Measurements from ENCODE around the gene ZSCAN12. TPM values are rescaled to one million over a fixed set of nuclear protein-coding genes. Genes with fewer than 3 reads are reported as not detected.

ZSCAN12 gene
- total and polyA plus RNA-seq, 11 donors = 0.99 to 4.0 (median 2.7) TPM

- H3K27ac ChIP-seq = peak overlapping the region in 11 of 12 donors; percentile 78 to 91 (median 89)
These were observed 42.9 kb downstream of the ZSCAN12 start for GRCh38 chr6:28356666-28357020.

DNA sequence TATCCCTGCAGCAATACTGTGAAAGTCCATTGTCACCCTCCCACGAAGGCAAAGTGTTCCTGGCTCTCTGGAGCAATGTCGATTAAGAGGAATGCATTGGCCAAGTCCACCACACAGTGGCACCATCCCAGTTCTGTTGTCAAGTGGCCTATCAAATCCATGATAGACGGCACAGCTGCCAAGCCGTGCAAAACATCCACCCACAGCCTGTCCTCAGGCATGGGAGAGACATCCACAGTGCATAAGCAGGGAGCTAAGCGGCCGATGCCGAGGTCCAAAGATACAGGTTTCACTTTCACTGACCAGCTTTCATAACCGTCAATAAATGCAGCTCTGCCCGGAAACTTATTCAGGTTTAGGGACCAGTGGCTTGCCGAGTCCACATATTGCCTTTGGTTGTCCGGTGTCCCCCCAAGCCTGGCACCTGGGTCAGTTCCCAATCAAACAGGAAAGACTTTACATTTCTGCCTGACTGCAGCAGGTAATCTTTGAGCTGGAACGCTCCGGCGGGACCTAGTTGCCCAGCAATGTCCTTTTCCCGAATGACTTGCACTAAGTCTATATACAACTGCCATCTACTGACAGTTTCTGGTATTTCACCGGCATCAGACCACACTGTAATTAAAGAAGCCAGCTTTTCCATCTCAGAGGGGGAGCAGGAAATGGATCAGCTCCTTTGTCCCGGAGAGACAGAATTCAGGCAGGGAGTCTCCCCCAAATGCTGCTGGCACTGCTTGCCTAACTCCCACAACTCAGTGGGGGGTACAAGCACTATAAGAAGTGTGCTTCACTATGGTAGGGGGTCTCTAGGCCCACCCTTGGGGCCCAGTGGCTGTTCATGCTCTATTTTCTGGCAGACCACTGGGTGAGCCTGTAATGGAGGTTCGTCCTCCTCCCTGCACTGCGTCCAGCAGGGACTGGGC, 43.5 kb downstream of the ZSCAN12 start:
- intact Hi-C loops (cut with DNase I) = loop anchor here in 9 of 10 donors (2.0 to 10.0 kb wide), 12 partner anchors 74 to 1171 kb away; partner anchors contain the start of genes ZKSCAN4 (in 3 of the 9), ZSCAN26 (in 3 of the 9), NKAPL (in 2 of the 9) and ZKSCAN8 (in 2 of the 9)
- DNase-seq = peak; percentile 67 to 84 (median 80)
- Histone ChIP-seq H3K4me3 (peak overlapping the region; percentile 20 to 86 (median 67)), H3K9me3 (no peaks in the 10 kb centered on the region), H3K36me3 (peaks cover 0 to 16% (median 10%) of the 10 kb centered on the region in 9 donors), H3K4me1 (peaks cover 3 to 42% (median 29%) of the 10 kb centered on the region in 12 donors), H3K27ac (peak overlapping the region; percentile 72 to 91 (median 89)), H3K27me3 (no peaks in the 10 kb centered on the region)
- ATAC-seq = peak; percentile 86 to 90 (median 89)
- TF ChIP-seq, protein P1, sequence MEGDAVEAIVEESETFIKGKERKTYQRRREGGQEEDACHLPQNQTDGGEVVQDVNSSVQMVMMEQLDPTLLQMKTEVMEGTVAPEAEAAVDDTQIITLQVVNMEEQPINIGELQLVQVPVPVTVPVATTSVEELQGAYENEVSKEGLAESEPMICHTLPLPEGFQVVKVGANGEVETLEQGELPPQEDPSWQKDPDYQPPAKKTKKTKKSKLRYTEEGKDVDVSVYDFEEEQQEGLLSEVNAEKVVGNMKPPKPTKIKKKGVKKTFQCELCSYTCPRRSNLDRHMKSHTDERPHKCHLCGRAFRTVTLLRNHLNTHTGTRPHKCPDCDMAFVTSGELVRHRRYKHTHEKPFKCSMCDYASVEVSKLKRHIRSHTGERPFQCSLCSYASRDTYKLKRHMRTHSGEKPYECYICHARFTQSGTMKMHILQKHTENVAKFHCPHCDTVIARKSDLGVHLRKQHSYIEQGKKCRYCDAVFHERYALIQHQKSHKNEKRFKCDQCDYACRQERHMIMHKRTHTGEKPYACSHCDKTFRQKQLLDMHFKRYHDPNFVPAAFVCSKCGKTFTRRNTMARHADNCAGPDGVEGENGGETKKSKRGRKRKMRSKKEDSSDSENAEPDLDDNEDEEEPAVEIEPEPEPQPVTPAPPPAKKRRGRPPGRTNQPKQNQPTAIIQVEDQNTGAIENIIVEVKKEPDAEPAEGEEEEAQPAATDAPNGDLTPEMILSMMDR (IDR thresholded peaks at IDR 0.05) = peak; percentile 71 to 91 (median 80)
- no peak for TF ChIP-seq POLR2A (IDR thresholded peaks at IDR 0.05)
- WGBS, 4 donors = 0 to 4% (median 2%) methylated on average over 16 to 19 of the region's 19 CpGs

More at GRCh38 chr6:28356666-28357020, 42.9 kb downstream of the ZSCAN12 start:
- peaks cover 0 to 22% (median 11%) of the 10 kb centered on the region in 9 donors for H3K36me3 ChIP-seq
- ATAC-seq (peak in 1 of 4 donors; percentile 19), DNase-seq (peak in 1 of 5 donors; percentile 59)
- WGBS, 4 donors = 59 to 75% (median 68%) methylated on average over 7 of the region's 7 CpGs
- no peaks in the 10 kb centered on the region for H3K9me3 ChIP-seq
- TF ChIP-seq, protein P1 (IDR thresholded peaks at IDR 0.05) = no peak
- TF ChIP-seq POLR2A (IDR thresholded peaks at IDR 0.05) = no peak
- H3K4me3 ChIP-seq = peak overlapping the region in 7 of 12 donors; percentile 44 to 86 (median 66)
- H3K27me3 ChIP-seq = no peaks in the 10 kb centered on the region
- intact Hi-C loops (cut with DNase I) = loop anchor here in 9 of 10 donors (2.0 to 10.0 kb wide), 12 partner anchors 74 to 1172 kb away; partner anchors contain the start of genes ZKSCAN4 (in 3 of the 9), ZSCAN26 (in 3 of the 9), NKAPL (in 2 of the 9) and ZKSCAN8 (in 2 of the 9)
- peaks cover 3 to 35% (median 24%) of the 10 kb centered on the region in 12 donors for H3K4me1 ChIP-seq

DNA sequence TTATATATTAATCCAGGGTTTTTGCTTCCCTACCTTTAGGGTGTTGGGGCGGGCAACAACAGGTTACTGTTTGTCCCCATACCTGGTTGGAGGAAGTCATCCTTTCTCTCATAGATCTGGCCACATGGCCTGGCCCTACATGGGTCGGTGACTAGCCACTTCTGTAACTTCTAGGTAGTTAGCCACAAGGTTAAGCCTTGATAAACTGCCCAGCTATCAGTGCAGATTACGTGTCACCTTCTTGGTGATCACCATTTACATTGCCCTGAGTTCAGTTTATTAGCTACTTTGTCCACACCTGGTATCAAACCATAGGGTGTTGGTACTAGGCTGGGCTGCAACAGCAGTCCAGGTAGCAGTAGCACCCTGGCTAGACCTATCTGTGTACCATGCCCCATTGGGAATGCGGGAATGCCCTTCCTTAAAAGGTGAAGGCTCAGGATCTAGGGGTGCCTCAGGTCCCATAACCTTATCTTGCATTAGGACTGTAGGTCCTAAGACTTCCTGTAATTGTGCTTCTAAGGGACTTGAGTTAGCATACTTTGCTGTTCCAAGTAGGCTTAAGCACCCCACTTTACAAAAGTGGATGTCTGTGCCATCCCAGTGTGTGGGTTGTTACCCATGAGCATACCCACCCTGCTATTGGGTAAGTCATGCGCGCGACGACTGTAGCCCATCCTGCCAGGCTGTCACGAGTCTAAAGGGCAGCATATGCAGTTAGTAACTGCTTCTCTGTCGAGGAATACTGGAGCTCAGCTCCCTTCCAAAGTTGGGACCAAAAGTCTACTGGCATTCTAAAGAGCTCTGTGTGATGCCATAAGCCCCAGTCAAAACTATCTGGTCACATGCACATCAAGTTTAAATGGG, 44.6 kb downstream of the ZSCAN12 start:
- no peak for TF ChIP-seq POLR2A (IDR thresholded peaks at IDR 0.05)
- TF ChIP-seq, protein P1 (IDR thresholded peaks at IDR 0.05) = no peak
- peaks cover 3 to 50% (median 37%) of the 10 kb centered on the region in 12 donors for H3K4me1 ChIP-seq
- no peaks in the 10 kb centered on the region for H3K9me3 ChIP-seq
- H3K36me3 ChIP-seq = peaks cover 0 to 5% (median 1%) of the 10 kb centered on the region in 9 donors
- H3K27ac ChIP-seq = peak overlapping the region; percentile 30 to 91 (median 89)
- DNase-seq = no peak
- no peak for ATAC-seq
- H3K27me3 ChIP-seq = no peaks in the 10 kb centered on the region
- intact Hi-C loops (cut with DNase I) = loop anchor here (2.0 to 10.0 kb wide), 12 partner anchors 73 to 1170 kb away; partner anchors contain the start of genes ZSCAN26 (in 3 of the 10), NKAPL (in 2 of the 10), PGBD1 (in 2 of the 10) and ZKSCAN4 (in 2 of the 10)
- H3K4me3 ChIP-seq = peak overlapping the region in 9 of 12 donors; percentile 62 to 86 (median 69)
- 76 to 89% (median 84%) methylated on average over 10 of the region's 10 CpGs for WGBS, 4 donors
